DOHH2 (cell line): ENCODE measurements around the gene SFTA2.

Experiments
- EZH2phosphoT487 ChIP-seq: fragments of 200-600 bp; sonication (generic); IDR thresholded peaks from 2 replicates; pipeline ENCODE4 v1.6.1; 2017; ENCODE audit warnings: borderline replicate concordance, mild to moderate bottlenecking, antibody characterized with exemption, low read length, moderate library complexity, mixed read lengths
- TF ChIP-seq, protein P1 (sequence below): fragments of 200-600 bp; sonication (generic); IDR thresholded peaks from one replicate; pipeline ENCODE4 v1.5.1; 2014; ENCODE audit warnings: antibody characterized with exemption, mild to moderate bottlenecking, low read depth, low read length; ENCODE audit not compliant: poor library complexity, severe bottlenecking

DNA sequence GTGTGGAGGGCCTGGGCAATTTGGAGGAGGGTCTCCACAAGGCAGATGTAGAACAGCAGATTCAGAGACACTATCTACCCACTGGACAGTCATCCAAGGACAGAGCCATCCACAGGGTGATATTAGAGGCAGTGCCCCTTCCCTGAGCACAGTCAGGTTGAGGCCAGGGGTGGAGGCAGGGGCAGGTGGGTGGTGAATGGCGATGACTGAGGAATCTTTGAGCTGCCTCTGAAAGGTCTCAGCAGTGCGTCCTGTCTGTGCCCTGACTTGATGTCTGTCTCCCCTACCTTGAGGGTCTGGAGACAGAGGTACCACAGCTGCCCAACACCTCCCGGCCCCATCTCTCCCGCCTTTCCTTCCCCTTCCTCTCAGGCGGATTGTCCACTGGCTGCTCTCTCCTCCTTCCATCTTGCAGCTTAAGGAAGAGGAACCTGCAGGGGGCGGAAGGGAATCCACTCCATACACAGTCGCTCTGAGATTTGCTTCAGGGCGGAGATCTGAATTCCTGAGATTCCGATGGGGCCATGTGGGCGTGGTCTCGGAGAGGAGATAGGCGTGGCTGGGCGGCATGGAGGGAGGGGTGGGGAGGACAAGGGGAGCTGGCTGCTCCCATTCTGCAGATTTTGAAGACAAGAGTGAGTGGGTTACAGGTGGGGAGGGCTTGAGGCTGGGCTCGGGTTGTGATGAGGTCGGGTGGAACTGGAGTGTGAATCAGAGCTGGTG is 10.5 kb upstream of the SFTA2 start:
- TF ChIP-seq, protein P1, sequence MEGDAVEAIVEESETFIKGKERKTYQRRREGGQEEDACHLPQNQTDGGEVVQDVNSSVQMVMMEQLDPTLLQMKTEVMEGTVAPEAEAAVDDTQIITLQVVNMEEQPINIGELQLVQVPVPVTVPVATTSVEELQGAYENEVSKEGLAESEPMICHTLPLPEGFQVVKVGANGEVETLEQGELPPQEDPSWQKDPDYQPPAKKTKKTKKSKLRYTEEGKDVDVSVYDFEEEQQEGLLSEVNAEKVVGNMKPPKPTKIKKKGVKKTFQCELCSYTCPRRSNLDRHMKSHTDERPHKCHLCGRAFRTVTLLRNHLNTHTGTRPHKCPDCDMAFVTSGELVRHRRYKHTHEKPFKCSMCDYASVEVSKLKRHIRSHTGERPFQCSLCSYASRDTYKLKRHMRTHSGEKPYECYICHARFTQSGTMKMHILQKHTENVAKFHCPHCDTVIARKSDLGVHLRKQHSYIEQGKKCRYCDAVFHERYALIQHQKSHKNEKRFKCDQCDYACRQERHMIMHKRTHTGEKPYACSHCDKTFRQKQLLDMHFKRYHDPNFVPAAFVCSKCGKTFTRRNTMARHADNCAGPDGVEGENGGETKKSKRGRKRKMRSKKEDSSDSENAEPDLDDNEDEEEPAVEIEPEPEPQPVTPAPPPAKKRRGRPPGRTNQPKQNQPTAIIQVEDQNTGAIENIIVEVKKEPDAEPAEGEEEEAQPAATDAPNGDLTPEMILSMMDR: no peak
- no peak for TF ChIP-seq EZH2phosphoT487
